NCI-H460 (cell line): ENCODE results near the gene STK11. TPM values are rescaled to one million over a fixed set of nuclear protein-coding genes. Genes with fewer than 3 reads are reported as not detected.

Experiments used
- DNase-seq: peaks from one replicate; pipeline ENCODE4 v3.0.0-alpha.2; 2016; ENCODE audit warnings: low read depth; ENCODE audit errors: extremely low read depth
- total RNA-seq: library from RNA; depleted of rRNA; stranded (reverse); fragments of >200 nt; shearing (Covaris generic); gene quantifications from 2 replicates; pipeline ENCODE4 v1.2.3, GENCODE V29; 2014

Gene STK11
- total RNA-seq, 1 experiment from 2014 or later = 28.7 TPM

DNA sequence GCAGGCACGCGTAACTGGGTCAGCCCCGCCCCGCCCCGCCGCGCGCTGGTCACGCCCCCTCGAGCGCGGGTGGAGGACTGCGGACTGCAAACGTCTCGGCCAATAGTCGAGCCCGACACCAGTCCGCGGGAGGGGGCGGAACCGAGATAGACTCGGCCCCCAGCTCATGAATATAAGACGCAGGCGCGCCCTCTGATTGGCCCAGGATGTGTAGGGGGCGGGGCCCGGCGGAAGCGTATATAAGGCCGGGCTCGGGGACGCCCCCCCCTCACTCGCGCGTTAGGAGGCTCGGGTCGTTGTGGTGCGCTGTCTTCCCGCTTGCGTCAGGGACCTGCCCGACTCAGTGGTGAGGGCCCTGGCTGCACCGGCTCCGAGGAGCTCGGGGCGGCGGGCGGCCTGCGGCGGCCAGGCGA, 63.5 kb downstream of the STK11 start, which contains the start of gene CIRBP:
CIRBP (plus strand) TSS at position 268 of the 413 bp plus-strand sequence. CDS start 1,602 bp downstream, outside the sequence.
- DNase-seq = peak; percentile 96

DNA sequence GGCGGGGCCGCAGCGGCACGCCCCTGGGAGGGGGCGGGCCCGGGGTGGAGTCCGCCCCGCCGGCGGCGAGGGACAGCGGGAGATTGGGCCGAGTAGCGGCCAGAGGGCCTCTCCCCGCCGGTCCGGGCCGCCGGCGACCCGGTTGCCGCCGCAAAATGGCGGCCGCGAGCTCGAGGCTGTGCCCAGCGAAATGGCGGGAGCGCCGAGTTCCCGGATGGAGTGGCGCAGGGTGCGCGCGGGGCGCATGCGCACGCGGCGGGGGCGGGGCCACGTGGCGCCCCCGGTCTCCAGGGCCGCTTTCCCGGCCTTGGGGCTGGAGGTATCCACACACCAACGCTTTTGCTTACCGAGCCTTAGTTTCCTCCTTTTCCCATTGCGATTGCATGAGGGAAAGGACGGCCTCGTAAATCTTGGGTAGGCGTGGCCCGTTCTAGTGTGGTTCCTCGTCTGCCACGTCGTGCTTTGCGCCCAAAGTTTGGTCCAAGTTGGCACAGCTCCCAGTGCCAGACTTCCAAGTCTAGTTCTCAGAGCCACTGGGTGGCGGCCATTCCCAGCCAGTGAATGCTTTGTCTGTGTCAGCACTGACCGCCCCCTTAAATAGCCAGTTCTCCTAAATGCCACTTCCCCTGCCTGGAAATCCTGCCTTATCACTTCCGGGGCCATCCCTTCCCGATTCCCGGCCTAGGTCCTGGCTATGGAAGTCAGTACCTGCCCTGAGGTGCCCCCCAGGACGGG, 64.1 kb downstream of the STK11 start:
- DNase-seq = peak; percentile 63

DNA sequence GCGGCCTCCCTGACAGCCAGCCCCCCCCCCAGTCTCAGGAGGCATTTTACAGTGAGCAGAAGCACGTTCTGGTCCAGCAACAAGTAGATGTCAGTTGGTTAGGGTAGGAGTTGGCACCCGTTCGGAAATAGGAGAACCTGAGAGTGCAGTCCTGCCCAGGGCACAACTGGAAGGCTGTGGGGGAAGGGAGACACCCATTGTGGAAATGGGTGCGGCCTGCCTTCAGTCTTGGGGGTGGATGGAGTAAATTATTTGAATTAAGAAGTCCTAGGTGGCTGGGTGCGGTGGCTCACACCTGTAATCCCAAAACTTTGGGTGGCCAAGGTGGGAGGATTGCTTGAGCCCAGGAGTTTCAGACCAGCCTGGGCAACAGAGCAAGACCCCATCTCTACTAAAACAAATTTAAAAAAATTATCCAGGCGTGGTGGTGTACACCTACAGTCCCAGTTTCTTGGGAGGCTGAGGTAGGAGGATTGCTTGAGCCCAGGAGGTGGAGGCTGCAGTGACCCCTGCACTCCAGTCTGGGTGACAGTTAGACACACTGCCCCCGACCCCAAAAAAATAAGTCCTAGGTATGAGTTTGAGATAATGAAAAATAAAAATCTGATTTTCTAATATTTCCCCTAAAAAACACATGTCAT, 64.8 kb downstream of the STK11 start:
- DNase-seq = no peak

DNA sequence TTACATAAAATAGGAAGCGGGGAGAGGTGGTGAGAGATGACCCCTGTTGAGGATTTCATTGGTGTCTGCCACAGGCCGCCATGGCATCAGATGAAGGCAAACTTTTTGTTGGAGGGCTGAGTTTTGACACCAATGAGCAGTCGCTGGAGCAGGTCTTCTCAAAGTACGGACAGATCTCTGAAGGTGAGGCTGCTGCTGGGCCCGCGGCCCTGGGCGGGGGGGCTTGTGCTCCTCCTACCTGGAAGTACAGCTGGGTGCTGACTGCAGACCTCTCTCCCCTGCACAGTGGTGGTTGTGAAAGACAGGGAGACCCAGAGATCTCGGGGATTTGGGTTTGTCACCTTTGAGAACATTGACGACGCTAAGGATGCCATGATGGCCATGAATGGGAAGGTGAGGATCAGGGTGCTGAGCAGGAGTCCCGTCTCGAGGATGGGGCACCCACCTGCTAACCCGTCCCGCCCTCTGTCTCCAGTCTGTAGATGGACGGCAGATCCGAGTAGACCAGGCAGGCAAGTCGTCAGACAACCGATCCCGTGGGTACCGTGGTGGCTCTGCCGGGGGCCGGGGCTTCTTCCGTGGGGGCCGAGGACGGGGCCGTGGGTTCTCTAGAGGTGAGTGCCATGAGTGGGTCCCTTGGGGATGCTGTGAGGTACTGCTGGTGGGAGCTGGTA, 65.4 kb downstream of the STK11 start:
- DNase-seq = no peak

DNA sequence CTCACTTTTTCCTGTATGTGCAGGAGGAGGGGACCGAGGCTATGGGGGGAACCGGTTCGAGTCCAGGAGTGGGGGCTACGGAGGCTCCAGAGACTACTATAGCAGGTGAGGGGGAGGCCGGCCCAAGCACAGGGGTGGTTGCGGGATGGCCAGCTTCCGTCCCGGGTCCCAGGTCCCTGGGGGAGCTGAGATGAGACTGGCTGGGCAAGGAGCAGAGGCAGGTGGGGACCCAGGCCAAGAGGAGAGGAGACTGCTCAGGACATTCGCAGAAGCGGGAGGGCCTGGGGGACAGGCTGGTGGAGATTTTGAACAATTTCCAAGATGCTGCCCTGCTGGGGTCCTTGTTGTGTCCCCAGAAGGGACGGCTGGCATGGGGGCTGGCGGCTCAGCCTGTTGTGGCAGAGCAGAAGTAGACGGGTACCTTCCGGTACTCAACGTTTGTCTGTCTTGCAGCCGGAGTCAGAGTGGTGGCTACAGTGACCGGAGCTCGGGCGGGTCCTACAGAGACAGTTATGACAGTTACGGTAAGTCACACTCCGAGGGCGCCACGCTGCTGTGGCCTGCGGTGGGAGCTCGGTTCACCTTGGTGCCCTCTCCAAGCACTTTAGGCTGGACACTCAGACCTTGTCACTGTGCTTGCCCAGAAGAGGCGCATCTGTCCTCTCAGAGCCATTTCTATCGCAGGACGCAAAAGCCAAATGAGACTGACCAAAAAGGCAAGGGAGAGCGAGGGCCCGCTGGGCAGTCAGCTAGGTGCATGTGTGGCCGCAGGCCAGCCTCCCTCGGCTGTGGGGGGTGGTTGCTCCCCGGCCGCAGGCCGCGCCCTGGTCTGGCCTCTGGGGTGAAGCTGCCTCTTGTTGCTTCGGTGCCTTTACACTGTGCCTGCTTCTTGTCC, 66.2 kb downstream of the STK11 start:
- no peak for DNase-seq

DNA sequence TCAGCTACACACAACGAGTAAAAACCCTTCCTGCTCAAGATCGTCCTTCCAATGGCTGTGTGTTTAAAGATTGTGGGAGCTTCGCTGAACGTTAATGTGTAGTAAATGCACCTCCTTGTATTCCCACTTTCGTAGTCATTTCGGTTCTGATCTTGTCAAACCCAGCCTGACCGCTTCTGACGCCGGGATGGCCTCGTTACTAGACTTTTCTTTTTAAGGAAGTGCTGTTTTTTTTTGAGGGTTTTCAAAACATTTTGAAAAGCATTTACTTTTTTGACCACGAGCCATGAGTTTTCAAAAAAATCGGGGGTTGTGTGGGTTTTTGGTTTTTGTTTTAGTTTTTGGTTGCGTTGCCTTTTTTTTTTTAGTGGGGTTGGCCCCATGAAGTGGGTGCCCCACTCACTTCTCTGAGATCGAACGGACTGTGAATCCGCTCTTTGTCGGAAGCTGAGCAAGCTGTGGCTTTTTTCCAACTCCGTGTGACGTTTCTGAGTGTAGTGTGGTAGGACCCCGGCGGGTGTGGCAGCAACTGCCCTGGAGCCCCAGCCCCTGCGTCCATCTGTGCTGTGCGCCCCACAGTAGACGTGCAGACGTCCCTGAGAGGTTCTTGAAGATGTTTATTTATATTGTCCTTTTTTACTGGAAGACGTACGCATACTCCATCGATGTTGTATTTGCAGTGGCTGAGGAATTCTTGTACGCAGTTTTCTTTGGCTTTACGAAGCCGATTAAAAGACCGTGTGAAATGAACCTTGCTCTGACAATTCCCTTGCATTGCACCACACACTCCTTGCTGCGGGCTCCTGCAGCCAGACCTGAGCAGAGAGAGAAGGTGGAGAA, 67.1 kb downstream of the STK11 start:
- DNase-seq = no peak

DNA sequence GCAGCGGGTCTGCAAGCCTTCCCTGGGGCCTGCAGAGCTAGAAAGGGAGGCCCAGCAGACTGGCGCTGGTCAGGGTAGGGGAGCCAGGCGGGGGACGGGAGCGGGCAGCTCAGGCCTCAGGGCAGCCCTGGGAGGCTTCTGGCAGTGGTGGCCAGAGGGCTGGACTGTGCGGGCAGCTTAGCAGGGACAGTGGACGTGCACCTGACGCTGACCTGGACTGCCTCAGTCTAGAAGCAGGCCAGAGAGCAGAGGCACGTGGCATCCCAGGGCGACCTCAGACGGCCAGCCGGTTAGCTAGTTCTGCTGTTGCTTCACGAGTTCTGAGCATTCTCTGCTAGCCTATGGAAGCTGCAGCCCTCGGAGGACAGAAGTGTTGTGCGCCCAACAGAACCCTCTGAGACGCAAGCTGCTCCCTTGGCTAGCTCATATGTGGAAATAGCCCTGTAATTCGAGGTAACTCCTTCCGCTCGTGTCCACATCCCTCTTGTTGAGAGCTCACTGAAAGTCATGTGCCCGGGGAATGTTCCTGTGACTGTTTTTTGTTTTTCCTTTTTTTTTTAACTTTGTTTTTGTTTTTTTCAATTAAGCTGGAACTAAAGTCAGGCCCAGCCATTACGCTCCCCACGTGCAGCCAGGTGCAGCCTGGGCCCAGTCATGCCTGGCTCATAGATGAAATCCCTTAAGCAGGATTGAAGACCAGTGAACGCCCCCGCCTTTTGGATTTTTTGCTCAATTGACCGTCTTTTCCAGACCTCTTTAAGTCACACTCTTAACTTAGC, 67.9 kb downstream of the STK11 start:
- DNase-seq = no peak

DNA sequence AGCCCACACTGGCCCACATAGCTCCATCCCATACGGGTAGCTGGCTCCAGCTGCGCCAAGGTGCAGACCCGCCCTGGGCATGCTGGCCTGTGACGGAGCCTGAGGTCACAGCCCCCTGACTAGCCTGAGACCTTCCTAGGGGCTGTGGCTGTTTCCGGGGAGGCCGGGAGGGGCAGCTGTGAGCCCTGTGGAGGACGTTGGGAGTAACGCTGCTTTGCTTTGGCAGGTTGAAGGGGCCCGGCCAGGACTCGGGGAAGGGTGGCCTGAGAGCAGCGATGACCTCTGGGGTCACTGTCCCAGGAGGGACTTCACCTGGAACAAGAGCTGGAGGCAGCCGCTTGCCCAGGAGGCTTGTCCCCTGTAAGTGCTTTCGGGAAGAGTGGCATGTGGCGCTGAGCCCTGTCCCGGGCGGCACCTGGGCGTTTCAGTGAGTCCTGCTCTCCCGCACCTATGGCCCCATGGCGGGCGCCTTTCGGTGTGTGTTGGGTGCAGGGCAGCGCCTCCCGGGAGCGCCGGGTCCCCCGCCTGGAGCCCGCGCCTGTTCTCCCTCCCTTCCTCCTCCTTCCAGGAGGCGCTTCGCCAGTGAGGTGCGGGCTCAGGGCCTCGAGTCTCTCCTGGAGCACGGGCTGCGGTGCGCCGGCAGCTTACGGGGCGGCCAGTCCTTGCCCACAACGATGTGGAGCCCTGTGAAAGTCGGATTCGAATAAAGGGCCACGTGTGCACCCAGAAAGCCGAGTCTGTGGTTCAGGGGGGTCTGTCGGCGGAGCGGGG, 68.7 kb downstream of the STK11 start:
- no peak for DNase-seq

DNA sequence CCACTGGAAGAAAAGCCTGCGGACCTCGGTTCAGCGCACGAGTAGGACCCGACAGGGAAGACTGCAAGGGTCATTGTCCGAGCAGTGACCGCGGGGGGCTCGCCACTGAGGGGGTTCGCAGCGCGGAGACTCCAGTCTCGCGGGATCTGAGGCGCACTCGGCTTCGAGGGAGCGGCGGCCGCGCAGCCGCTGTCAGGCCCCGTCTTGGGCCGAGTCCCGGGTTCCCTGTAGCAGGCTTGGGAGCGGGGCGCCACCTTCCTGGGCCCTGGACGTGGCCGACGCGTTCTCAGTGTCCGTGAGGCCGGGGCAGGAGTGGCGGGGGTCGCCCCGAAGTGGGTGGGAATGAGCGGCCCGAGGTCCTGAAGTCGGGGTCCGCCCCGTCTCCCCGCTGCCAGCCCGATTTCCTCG, 69.3 kb downstream of the STK11 start:
- no peak for DNase-seq

DNA sequence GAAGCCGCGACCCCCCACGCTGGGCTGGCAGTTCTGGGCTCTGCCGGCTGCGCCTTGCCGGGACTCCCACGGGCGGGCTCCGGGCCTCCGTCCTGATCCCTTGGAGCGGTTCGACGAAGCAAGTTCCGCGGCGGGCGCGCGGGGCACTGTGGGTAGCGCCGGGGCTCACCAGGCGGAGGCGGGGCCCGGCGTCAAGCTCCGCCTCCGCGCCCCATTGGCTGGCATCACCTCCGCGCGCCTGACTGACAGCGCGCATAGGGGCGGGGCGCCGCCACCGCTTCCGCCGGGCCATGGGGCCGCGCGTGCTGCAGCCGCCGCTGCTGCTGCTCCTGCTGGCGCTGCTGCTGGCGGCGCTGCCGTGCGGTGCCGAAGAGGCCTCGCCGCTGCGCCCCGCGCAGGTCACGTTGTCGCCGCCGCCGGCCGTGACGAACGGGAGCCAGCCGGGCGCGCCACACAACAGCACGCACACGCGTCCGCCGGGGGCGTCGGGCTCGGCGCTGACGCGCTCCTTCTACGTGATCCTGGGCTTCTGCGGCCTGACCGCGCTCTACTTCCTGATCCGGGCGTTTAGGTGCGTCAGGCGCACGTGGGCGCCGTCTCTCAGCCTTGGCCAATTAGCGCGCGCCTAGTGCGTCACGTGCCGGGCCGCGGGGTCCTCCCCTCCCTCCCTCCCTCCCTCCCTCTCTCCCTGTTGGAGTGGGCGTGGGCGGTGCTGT, 69.8 kb downstream of the STK11 start, which contains the start of gene FAM174C:
FAM174C (plus strand) TSS at position 271 of the 716 bp plus-strand sequence; CDS start at position 291, 20 bp downstream.
- DNase-seq = peak; percentile 92

DNA sequence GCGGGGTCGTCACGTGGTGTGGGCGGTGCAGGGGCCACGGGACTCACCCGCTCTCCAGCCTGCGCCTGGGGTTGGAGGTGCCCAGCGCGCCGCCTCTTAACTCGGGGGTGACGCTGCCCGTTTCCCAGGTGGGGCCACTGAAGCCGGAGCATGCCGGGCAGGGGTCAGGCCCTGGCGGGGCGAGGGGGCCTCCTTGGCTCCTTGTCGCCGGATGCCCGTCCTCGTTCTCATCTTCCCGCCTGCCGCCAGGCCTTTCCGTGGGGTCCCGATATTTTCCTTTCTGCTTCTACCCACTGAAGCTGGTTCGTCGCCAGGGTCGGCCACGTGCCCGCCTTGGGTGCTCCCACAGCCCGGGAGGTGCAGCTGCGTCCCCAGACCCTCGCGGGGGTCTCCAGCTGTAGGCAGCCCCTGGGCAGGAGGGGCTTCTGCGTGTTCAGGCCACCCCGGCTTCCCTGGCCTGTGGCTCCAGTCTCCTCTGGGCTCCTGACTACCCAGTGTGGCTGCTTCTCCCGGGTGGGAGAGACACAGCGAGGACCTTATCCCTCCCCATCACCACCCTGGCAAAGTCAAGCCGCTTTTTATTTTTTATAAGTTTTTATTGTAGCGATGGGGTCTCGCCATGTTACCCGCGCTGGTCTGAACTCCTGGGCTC, 70.5 kb downstream of the STK11 start:
- DNase-seq = no peak

DNA sequence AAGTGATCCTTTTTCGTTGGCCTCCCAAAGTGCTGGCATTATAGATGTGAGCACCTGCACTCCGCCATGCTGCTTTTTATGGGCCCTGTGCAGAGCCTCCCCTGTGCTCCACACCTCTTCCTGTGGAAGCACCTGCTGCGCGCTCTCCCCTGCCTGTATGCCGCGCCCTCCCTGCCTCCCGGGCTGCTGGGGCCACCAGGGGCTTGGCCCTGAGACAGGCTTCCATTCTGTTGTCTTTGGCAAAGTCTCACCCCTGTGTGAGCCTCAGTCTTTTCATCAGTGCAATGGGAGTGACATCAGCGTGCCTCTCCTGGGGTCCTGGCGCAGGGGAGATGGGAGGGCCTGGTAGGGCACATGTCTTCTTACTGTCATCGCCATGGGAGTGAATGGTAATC, 71.0 kb downstream of the STK11 start:
- no peak for DNase-seq

DNA sequence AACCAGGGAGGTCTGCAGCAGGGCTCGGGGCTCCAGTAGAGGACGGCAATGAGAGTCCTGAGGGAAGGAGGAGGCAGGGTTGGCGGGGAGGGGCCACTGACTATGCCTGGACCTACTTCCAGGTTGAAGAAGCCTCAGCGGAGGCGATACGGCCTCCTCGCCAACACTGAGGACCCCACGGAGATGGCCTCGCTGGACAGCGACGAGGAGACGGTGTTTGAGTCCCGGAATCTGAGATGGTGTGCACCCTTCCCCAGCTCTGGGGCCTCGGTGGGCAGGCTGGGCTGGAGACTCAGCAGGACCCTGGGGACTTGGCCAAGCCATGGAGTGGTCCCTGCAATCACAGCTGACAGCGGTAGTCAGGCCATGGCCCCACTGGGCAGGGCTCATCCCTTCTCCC, 71.5 kb downstream of the STK11 start:
- DNase-seq = no peak
